GM21360 (cell line): ENCODE measurements around the gene DSCAML1.

Experiments
- ATAC-seq: cut with Tn5 transposase; IDR thresholded peaks from one replicate; pipeline ENCODE4 v1.9.1; 2021; ENCODE audit warnings: mild to moderate bottlenecking, moderate library complexity; ENCODE audit not compliant: unreplicated experiment

DSCAML1 gene

GRCh38 chr11:117731722-117732290 is 65.2 kb downstream of the DSCAML1 start:
- no peak for ATAC-seq

GRCh38 chr11:117730208-117730800 is 66.7 kb downstream of the DSCAML1 start:
- no peak for ATAC-seq

- no peak for ATAC-seq
Observed at GRCh38 chr11:117725048-117725734, 71.8 kb downstream of the DSCAML1 start.

- no peak for ATAC-seq
Observed at GRCh38 chr11:117724621-117725020, 72.4 kb downstream of the DSCAML1 start.

DNA sequence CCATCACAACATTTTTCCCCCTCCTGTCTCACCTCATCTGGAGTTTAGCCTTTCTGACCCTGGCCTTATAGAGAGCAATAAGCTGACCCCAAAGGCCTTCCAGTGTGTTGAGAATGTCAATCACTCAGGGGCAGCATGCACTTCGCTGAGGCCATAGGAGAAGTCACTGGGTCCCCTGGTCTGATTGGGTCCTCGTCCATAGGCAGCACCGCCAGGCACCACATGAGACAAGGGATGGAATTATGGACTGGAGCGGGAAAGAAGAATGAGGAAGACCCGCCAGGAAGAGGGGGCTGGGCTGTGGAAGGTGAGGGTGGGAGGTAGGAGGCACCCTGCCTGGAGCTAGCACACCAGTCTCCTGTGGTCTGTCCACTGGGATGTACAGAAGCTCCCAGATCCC is 72.9 kb downstream of the DSCAML1 start:
- ATAC-seq = no peak

GRCh38 chr11:117723277-117724024 is 73.6 kb downstream of the DSCAML1 start:
- ATAC-seq = no peak

- no peak for ATAC-seq
Observed at GRCh38 chr11:117722082-117722481, 74.9 kb downstream of the DSCAML1 start.

- ATAC-seq = no peak
Observed at GRCh38 chr11:117720061-117720511, 76.9 kb downstream of the DSCAML1 start.

DNA sequence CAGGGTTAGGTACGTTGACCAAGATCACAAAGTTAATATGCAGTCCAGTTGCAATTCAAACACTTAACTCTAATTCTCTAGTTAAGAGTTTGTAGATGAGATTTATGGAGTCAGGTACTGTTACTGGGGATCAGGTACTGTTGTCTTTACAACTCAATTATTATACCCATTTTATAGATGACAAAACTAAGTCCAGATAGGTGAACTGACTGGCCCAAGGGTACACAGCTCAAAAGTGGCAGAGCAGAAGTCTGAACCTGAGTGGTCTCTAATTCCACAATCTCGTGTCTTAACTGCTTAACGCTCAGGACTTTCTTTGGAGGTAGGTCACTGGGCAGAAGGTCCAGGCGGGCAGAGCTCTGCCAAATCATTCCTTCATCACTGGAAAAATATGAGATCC is 77.5 kb downstream of the DSCAML1 start:
- no peak for ATAC-seq

DNA sequence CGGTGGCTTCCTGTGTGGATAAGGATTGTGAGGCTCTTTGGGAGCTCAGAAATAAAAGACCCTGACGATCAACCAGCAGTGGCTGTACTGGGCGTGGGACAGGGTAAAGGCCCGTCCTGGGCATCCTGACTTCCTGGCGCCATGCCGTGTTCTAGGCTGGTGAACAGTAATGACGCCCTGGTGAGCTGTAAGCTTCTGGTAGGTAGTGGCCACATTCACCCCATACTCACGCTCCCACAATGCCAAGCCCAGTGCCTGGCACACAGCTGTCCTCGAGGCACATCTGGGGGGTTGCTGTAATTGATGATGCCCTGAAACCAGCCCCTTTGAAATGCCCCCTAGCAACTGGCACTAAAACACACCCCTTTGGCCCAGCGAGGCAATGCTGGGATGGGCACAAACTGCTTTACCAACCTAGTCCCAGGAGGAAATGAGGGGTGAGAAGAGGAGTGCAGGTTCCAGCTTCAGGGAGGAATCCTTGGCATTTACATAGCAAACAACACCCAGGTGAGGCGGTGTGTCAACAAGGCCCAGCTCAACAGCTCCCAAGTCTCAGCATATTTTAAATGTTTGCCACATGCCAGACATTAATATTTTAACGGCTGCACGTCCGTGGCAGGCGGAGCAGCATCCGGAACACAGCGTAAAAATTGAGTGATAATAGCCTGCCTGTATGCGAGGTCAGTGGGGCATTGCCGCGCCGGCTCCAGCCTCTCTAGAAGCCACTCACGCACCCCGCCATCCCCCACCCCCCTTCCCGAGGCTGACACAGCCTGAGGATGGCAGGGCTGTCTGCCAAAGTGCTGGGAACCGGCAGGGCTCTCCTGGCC is 79.3 kb downstream of the DSCAML1 start:
- ATAC-seq = no peak

- ATAC-seq = no peak
Observed at GRCh38 chr11:117716521-117717440, 80.2 kb downstream of the DSCAML1 start.

GRCh38 chr11:117715801-117716200 is 81.2 kb downstream of the DSCAML1 start:
- no peak for ATAC-seq

DNA sequence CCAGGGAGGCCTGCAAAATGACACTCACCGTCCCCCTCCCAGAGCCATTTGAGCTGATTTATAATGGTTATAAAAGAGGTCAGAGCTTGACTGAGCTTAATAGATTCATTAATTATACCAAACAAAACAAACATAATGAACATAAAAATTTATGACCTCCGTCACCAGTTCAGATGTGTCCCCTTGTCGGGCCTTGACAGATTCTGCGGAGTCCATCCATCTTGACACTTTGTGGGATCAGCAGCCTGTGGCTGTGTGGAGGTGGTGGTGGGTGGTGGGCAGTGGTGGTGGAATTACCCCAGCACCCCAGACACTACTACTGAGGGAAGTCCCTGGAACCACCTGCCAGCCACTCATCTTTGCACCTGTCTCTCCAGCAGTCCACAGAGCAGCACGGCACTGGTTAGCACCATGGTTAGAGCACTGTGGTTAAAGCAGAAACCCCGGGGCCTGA is 83.5 kb downstream of the DSCAML1 start:
- ATAC-seq = no peak

- no peak for ATAC-seq
Observed at GRCh38 chr11:117712530-117712929, 84.5 kb downstream of the DSCAML1 start.

GRCh38 chr11:117711331-117711730 is 85.7 kb downstream of the DSCAML1 start:
- no peak for ATAC-seq

- ATAC-seq = no peak
Observed at GRCh38 chr11:117710211-117710610, 86.8 kb downstream of the DSCAML1 start.

GRCh38 chr11:117706322-117706814 is 90.6 kb downstream of the DSCAML1 start:
- ATAC-seq = no peak

- ATAC-seq = no peak
Observed at GRCh38 chr11:117705866-117706265, 91.2 kb downstream of the DSCAML1 start.

DNA sequence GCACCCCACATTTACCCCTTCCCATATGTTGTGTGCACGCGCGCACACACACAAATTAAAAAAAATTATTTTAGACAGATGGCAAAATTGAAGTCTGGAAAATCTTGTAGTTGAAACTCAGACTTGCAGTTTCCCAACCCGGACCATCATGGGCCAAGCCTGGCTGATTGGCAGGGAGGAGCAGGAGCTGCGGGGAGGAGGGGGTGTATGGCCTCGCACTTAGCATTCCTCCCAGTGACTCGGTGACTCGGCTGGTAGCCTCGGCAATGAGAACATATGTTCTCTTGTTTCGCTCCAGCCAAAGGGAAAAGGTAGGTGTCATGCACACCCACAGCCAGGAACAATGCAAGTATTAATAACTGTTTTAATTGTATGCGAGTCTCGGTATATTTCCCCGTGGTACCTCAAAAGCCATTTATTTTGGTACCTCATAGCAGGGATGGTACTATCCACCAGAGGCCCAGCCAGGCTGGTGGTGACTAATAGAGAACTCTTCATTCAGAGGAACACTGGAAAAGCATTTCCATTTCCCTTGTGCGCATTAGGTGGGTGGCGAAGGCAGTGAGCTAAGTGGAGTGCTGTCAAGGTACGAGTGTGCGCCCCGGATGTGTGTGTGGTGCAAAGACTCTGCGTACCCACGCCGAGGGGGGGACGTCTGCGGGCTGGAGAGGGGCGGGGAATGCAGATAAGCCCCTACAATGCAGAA is 92.5 kb downstream of the DSCAML1 start:
- no peak for ATAC-seq
